CD8-positive, alpha-beta memory T cell (primary cell): ENCODE results near the gene IRF2. TPM values are rescaled to one million over a fixed set of nuclear protein-coding genes. Genes with fewer than 3 reads are reported as not detected.

Experiments
- CTCF ChIA-PET: fragments of 350-600 bp; sonication (Branson Sonifier 250); formaldehyde crosslinking; loops from one replicate; lab custom pipeline; 2021; ENCODE audit warnings: antibody characterized with exemption; lab: Charles Lee
- POLR2A ChIA-PET: fragments of 350-600 bp; sonication (Branson Sonifier 250); formaldehyde crosslinking; loops from one replicate; lab custom pipeline; 2021; ENCODE audit warnings: antibody characterized with exemption; lab: Charles Lee
- DNase-seq, 5 donors: peaks; one replicate each; pipeline versions ENCODE4 v3.0.0 to v3.0.0-alpha.2; 2020 to 2022; ENCODE audit warnings: mixed read lengths in 1 of 5
- H3K27ac ChIP-seq: one replicate; pipeline ENCODE4 v1.7.0; 2013; ENCODE audit warnings: low read depth, mild to moderate bottlenecking, low read length, moderate library complexity
- H3K27me3 ChIP-seq: 2 replicates; pipeline ENCODE4 v1.7.0; 2013; ENCODE audit warnings: low read length, mild to moderate bottlenecking; ENCODE audit not compliant: insufficient read depth, poor library complexity, severe bottlenecking
- H3K36me3 ChIP-seq: 2 replicates; pipeline ENCODE4 v1.7.0; 2013; ENCODE audit warnings: mild to moderate bottlenecking, low read length, moderate library complexity; ENCODE audit not compliant: insufficient read depth
- H3K4me1 ChIP-seq: 2 replicates; pipeline ENCODE4 v1.7.0; 2013; ENCODE audit warnings: mild to moderate bottlenecking, low read length, moderate library complexity; ENCODE audit not compliant: insufficient read depth
- H3K4me3 ChIP-seq: 2 replicates; pipeline ENCODE4 v1.7.0; 2013; ENCODE audit warnings: mild to moderate bottlenecking, low read length
- H3K9me3 ChIP-seq: 2 replicates; pipeline ENCODE4 v1.7.0; 2013; ENCODE audit warnings: mild to moderate bottlenecking, low read length
- H3K27ac Mint-ChIP-seq, 8 donors: one replicate each; pipeline ENCODE4 v1.8.0; 2020 to 2021; ENCODE audit warnings: mixed read lengths in 8 of 8, mild to moderate bottlenecking in 6 of 8, inconsistent platforms in 3 of 8, moderate library complexity in 3 of 8
- H3K27me3 Mint-ChIP-seq, 2 donors: one replicate each; pipeline ENCODE4 v1.8.0; 2020 to 2021; ENCODE audit warnings: mixed read lengths in 2 of 2, mild to moderate bottlenecking in 1 of 2, moderate library complexity in 1 of 2
- H3K36me3 Mint-ChIP-seq, 3 donors: one replicate each; pipeline ENCODE4 v1.8.0; 2020 to 2021; ENCODE audit warnings: mixed read lengths in 3 of 3, inconsistent platforms in 1 of 3, mild to moderate bottlenecking in 1 of 3
- H3K4me1 Mint-ChIP-seq, 3 donors: one replicate each; pipeline ENCODE4 v1.8.0; 2020 to 2021; ENCODE audit warnings: mixed read lengths in 3 of 3, inconsistent platforms in 1 of 3, mild to moderate bottlenecking in 1 of 3
- H3K4me3 Mint-ChIP-seq, 7 donors: one replicate each; pipeline ENCODE4 v1.8.0; 2020 to 2021; ENCODE audit warnings: mixed read lengths in 7 of 7, mild to moderate bottlenecking in 6 of 7, moderate library complexity in 4 of 7, inconsistent platforms in 2 of 7
- H3K9me3 Mint-ChIP-seq, 5 donors: one replicate each; pipeline ENCODE4 v1.8.0; 2020 to 2022; ENCODE audit warnings: mixed read lengths in 5 of 5, mild to moderate bottlenecking in 3 of 5, moderate library complexity in 2 of 5, inconsistent platforms in 1 of 5
- polyA plus RNA-seq: library from polyadenylated mRNA; unstranded; fragments of 300-500 nt; fragmentation: Illumina TruSeq; gene quantifications from one replicate; pipeline ENCODE4 v1.2.3, GENCODE V29; 2021
- total RNA-seq, 2 experiments: library from RNA; stranded (reverse); gene quantifications; one replicate each; pipeline ENCODE4 v1.2.3, GENCODE V29; 2021

Gene IRF2
- total and polyA plus RNA-seq, 3 experiments from 2014 or later, result 44.1 to 79.3 (median 44.3) TPM

- H3K27me3 Mint-ChIP-seq, result no peaks in the 10 kb centered on the region
- Histone ChIP-seq H3K9me3 (no peaks in the 10 kb centered on the region), H3K36me3 (no peaks in the 10 kb centered on the region), H3K4me1 (peaks cover 36% of the 10 kb centered on the region), H3K27me3 (no peaks in the 10 kb centered on the region), H3K4me3 (peak overlapping the region; percentile 61), H3K27ac (peak overlapping the region; percentile 55)
- ChIA-PET CTCF (interaction anchor here (0.8 to 1.3 kb wide), 2 partner anchors 22 to 64 kb away, joined by 3 read pairs; no protein-coding TSS in a partner anchor), POLR2A (interaction anchor here (1.0 to 2.3 kb wide), 3 partner anchors 176 to 204 kb away, joined by 6 to 17 read pairs (median 16); partner anchors contain the start of genes CASP3 and PRIMPOL)
- H3K4me3 Mint-ChIP-seq, result peak overlapping the region; percentile 81 to 97 (median 93)
- peak; percentile 39 to 69 (median 45) for DNase-seq
- peaks cover 59 to 73% (median 70%) of the 10 kb centered on the region in 3 donors for H3K4me1 Mint-ChIP-seq
- peaks cover 0 to 44% (median 0%) of the 10 kb centered on the region in 3 donors for H3K36me3 Mint-ChIP-seq
- peak overlapping the region; percentile 90 to 98 (median 94) for H3K27ac Mint-ChIP-seq
- no peaks in the 10 kb centered on the region for H3K9me3 Mint-ChIP-seq
Observed at GRCh38 chr4:184472614-184473498, 1.5 kb downstream of the IRF2 start.

- Mint-ChIP-seq H3K9me3 (no peaks in the 10 kb centered on the region), H3K4me3 (peak overlapping the region; percentile 81 to 97 (median 93)), H3K27ac (peak overlapping the region; percentile 90 to 98 (median 94)), H3K4me1 (peaks cover 61 to 73% (median 70%) of the 10 kb centered on the region in 3 donors), H3K36me3 (peaks cover 0 to 50% (median 2%) of the 10 kb centered on the region in 3 donors), H3K27me3 (no peaks in the 10 kb centered on the region)
- peak overlapping the region; percentile 61 for H3K4me3 ChIP-seq
- CTCF ChIA-PET, result interaction anchor here (0.8 to 1.3 kb wide), 2 partner anchors 21 to 65 kb away, joined by 3 read pairs; no protein-coding TSS in a partner anchor
- DNase-seq, result peak in 2 of 5 donors; percentile 17 to 31
- H3K9me3 ChIP-seq, result no peaks in the 10 kb centered on the region
- H3K27me3 ChIP-seq, result no peaks in the 10 kb centered on the region
- peak overlapping the region; percentile 55 for H3K27ac ChIP-seq
- POLR2A ChIA-PET, result interaction anchor here (1.0 kb wide), 1 partner anchor 203 kb away, joined by 6 read pairs; no protein-coding TSS in a partner anchor
- H3K36me3 ChIP-seq, result no peaks in the 10 kb centered on the region
- H3K4me1 ChIP-seq, result peaks cover 31% of the 10 kb centered on the region
Observed at GRCh38 chr4:184471881-184472613, 2.3 kb downstream of the IRF2 start.

- peaks cover 60 to 71% (median 70%) of the 10 kb centered on the region in 3 donors for H3K4me1 Mint-ChIP-seq
- peaks cover 24% of the 10 kb centered on the region for H3K4me1 ChIP-seq
Observed at GRCh38 chr4:184470785-184471110, 3.6 kb downstream of the IRF2 start.

GRCh38 chr4:184466634-184467033 is 7.7 kb downstream of the IRF2 start:
- DNase-seq, result no peak
- Histone ChIP-seq H3K27ac (no peak overlapping the region), H3K9me3 (no peaks in the 10 kb centered on the region), H3K27me3 (no peaks in the 10 kb centered on the region), H3K36me3 (no peaks in the 10 kb centered on the region), H3K4me1 (peaks cover 28% of the 10 kb centered on the region), H3K4me3 (no peak overlapping the region)
- POLR2A ChIA-PET, result no interaction called here
- CTCF ChIA-PET, result interaction anchor here (1.7 kb wide), 1 partner anchor 202 kb away, joined by 5 read pairs; no protein-coding TSS in a partner anchor
- Mint-ChIP-seq H3K36me3 (peaks cover 0 to 32% (median 6%) of the 10 kb centered on the region in 3 donors), H3K9me3 (no peaks in the 10 kb centered on the region), H3K4me1 (peaks cover 76 to 95% (median 94%) of the 10 kb centered on the region in 3 donors), H3K27ac (peak overlapping the region in 5 of 8 donors; percentile 11 to 61 (median 18)), H3K27me3 (no peaks in the 10 kb centered on the region), H3K4me3 (no peak overlapping the region)

More at GRCh38 chr4:184470785-184471110, 3.6 kb downstream of the IRF2 start:
- ChIA-PET CTCF (no interaction called here), POLR2A (interaction anchor here (0.7 kb wide), 1 partner anchor 67 kb away, joined by 3 read pairs; no protein-coding TSS in a partner anchor)
- no peak overlapping the region for H3K4me3 ChIP-seq
- H3K27me3 ChIP-seq, result no peaks in the 10 kb centered on the region
- no peaks in the 10 kb centered on the region for H3K9me3 Mint-ChIP-seq
- H3K27ac Mint-ChIP-seq, result peak overlapping the region in 5 of 8 donors; percentile 7 to 98 (median 95)
- no peak for DNase-seq
- H3K9me3 ChIP-seq, result no peaks in the 10 kb centered on the region
- H3K36me3 ChIP-seq, result no peaks in the 10 kb centered on the region
- H3K27ac ChIP-seq, result no peak overlapping the region
- H3K27me3 Mint-ChIP-seq, result no peaks in the 10 kb centered on the region
- H3K36me3 Mint-ChIP-seq, result peaks cover 0 to 44% (median 4%) of the 10 kb centered on the region in 3 donors
- H3K4me3 Mint-ChIP-seq, result peak overlapping the region in 3 of 7 donors; percentile 10 to 60 (median 41)

- Histone ChIP-seq H3K36me3 (no peaks in the 10 kb centered on the region), H3K4me1 (peaks cover 37% of the 10 kb centered on the region), H3K27ac (no peak overlapping the region), H3K9me3 (no peaks in the 10 kb centered on the region), H3K4me3 (no peak overlapping the region), H3K27me3 (no peaks in the 10 kb centered on the region)
- ChIA-PET CTCF (interaction anchor here (1.7 kb wide), 1 partner anchor 201 kb away, joined by 5 read pairs; no protein-coding TSS in a partner anchor), POLR2A (interaction anchor here (0.7 to 1.0 kb wide), 2 partner anchors 9 to 44 kb away, joined by 3 to 6 read pairs; partner anchors contain the start of gene IRF2)
- Mint-ChIP-seq H3K27ac (peak overlapping the region; percentile 0 to 96 (median 82)), H3K36me3 (peaks cover 0 to 32% (median 6%) of the 10 kb centered on the region in 3 donors), H3K4me3 (no peak overlapping the region), H3K4me1 (peaks cover 81 to 96% (median 94%) of the 10 kb centered on the region in 3 donors), H3K9me3 (no peaks in the 10 kb centered on the region), H3K27me3 (no peaks in the 10 kb centered on the region)
- no peak for DNase-seq
Observed at GRCh38 chr4:184464759-184465454, 9.4 kb downstream of the IRF2 start.

GRCh38 chr4:184463856-184464255 is 10.5 kb downstream of the IRF2 start:
- Histone ChIP-seq H3K9me3 (no peaks in the 10 kb centered on the region), H3K36me3 (no peaks in the 10 kb centered on the region), H3K27me3 (no peaks in the 10 kb centered on the region), H3K4me1 (peaks cover 47% of the 10 kb centered on the region), H3K27ac (no peak overlapping the region), H3K4me3 (no peak overlapping the region)
- H3K4me1 Mint-ChIP-seq, result peaks cover 82 to 96% (median 94%) of the 10 kb centered on the region in 3 donors
- ChIA-PET CTCF (no interaction called here), POLR2A (no interaction called here)
- peaks cover 0 to 27% (median 6%) of the 10 kb centered on the region in 3 donors for H3K36me3 Mint-ChIP-seq
- H3K27me3 Mint-ChIP-seq, result no peaks in the 10 kb centered on the region
- H3K27ac Mint-ChIP-seq, result peak overlapping the region; percentile 0 to 87 (median 18)
- no peaks in the 10 kb centered on the region for H3K9me3 Mint-ChIP-seq
- H3K4me3 Mint-ChIP-seq, result peak overlapping the region in 1 of 7 donors; percentile 37
- DNase-seq, result no peak

GRCh38 chr4:184463158-184463557 is 11.2 kb downstream of the IRF2 start:
- H3K9me3 Mint-ChIP-seq, result no peaks in the 10 kb centered on the region

More at GRCh38 chr4:184463158-184463557, 11.2 kb downstream of the IRF2 start:
- DNase-seq, result no peak
- CTCF ChIA-PET, result no interaction called here
- no peaks in the 10 kb centered on the region for H3K36me3 ChIP-seq
- no peak overlapping the region for H3K4me3 Mint-ChIP-seq
- peaks cover 83 to 96% (median 95%) of the 10 kb centered on the region in 3 donors for H3K4me1 Mint-ChIP-seq
- H3K27me3 ChIP-seq, result no peaks in the 10 kb centered on the region
- no peak overlapping the region for H3K27ac ChIP-seq
- H3K27ac Mint-ChIP-seq, result peak overlapping the region in 6 of 8 donors; percentile 0 to 50 (median 30)
- H3K4me3 ChIP-seq, result no peak overlapping the region
- H3K27me3 Mint-ChIP-seq, result no peaks in the 10 kb centered on the region
- H3K36me3 Mint-ChIP-seq, result peaks cover 0 to 25% (median 6%) of the 10 kb centered on the region in 3 donors
- H3K4me1 ChIP-seq, result peaks cover 54% of the 10 kb centered on the region
- POLR2A ChIA-PET, result no interaction called here
- no peaks in the 10 kb centered on the region for H3K9me3 ChIP-seq
